ENCODE results near the gene CNGA3.

The CNGA3 gene

DNA sequence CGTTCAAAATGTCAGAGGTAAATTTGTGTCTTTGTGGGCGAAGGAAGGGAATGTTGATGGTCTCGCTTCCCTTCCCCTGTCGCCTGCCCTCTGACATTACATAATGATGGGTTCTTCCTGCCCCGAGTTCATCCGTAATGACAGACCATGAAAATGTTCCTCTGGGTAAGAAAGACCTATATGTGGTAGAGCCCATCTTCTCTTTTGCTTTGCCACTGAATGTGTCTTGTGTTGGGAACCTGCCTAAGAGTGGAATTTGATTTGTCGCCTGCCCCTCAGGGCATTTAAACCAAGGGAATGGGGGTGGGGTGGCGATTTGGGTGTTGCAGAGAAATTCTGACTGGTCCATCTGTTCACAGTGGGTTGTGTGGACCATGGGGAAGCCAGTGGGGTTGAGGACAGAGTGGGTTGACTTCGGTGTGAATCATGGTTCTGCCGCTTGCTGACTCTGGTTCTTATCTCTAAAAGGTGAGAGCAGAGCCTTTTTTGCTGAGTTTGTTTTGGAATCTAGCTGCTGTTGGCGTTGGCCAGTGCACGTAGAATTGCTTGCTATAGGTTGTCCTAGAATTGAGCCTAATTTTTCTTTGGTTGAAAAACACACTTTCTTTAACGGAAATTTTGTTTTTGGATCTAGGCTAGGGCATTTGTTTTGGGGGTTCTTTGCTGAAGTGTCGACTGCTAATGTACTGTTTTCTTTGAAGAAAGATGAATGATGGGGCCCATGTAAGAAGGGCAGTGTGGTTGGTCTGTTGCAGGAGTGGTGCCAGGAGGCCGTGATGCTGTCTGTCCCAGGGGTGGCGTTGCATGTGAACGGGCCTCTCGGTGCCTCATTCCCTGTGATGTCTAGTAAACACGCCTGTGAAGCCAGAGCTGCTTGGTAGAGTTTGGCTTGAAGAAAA lies 99.7 kb downstream of the CNGA3 start:
- peak; percentile 44 to 59 (median 52) for DNase-seq

DNA sequence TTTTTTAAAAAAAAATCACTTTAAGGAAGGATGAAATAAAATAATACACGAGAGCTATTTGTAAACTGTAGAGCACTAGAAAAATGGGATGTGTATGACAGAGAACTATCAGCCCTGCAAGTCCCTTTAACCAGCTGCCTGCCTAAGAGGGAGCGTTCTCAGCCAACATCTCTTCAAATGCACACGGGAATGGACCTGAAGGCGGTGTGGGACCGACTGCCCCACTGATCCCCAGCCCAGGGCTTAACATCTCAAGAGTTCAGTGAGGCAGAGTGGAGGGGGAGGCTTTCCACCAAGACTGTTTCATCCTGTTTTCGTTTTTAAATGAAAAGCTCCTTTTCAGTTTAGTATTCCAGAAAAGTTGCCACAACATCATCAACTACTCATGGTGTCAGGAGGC lies 100.6 kb downstream of the CNGA3 start:
- DNase-seq = no peak

Measured in suppressor macrophage treated with lipopolysaccharide for 1 hour (primary cell).